CD8-positive, alpha-beta memory T cell (primary cell): Measurements from ENCODE around the gene TMEM200B. TPM values are rescaled to one million over a fixed set of nuclear protein-coding genes. Genes with fewer than 3 reads are reported as not detected.
A peak's percentile ranks its signal among the peaks of the same experiment; 100 is the strongest.
"Not testable (repeated sequence)": the region's sequence is repeated elsewhere in the genome, so short reads cannot be mapped to it uniquely, and the experiment has no call there.

Experiments used
- CTCF ChIA-PET: fragments of 350-600 bp; sonication (Branson Sonifier 250); formaldehyde crosslinking; loops from one replicate; lab custom pipeline; 2021; ENCODE audit warnings: antibody characterized with exemption; lab: Charles Lee
- POLR2A ChIA-PET: fragments of 350-600 bp; sonication (Branson Sonifier 250); formaldehyde crosslinking; loops from one replicate; lab custom pipeline; 2021; ENCODE audit warnings: antibody characterized with exemption; lab: Charles Lee
- DNase-seq, 5 donors: peaks; one replicate each; pipeline versions ENCODE4 v3.0.0 to v3.0.0-alpha.2; 2020 to 2022; ENCODE audit warnings: mixed read lengths in 1 of 5
- H3K27ac ChIP-seq: one replicate; pipeline ENCODE4 v1.7.0; 2013; ENCODE audit warnings: low read depth, mild to moderate bottlenecking, low read length, moderate library complexity
- H3K27me3 ChIP-seq: 2 replicates; pipeline ENCODE4 v1.7.0; 2013; ENCODE audit warnings: low read length, mild to moderate bottlenecking; ENCODE audit not compliant: insufficient read depth, poor library complexity, severe bottlenecking
- H3K36me3 ChIP-seq: 2 replicates; pipeline ENCODE4 v1.7.0; 2013; ENCODE audit warnings: mild to moderate bottlenecking, low read length, moderate library complexity; ENCODE audit not compliant: insufficient read depth
- H3K4me1 ChIP-seq: 2 replicates; pipeline ENCODE4 v1.7.0; 2013; ENCODE audit warnings: mild to moderate bottlenecking, low read length, moderate library complexity; ENCODE audit not compliant: insufficient read depth
- H3K4me3 ChIP-seq: 2 replicates; pipeline ENCODE4 v1.7.0; 2013; ENCODE audit warnings: mild to moderate bottlenecking, low read length
- H3K9me3 ChIP-seq: 2 replicates; pipeline ENCODE4 v1.7.0; 2013; ENCODE audit warnings: mild to moderate bottlenecking, low read length
- H3K27ac Mint-ChIP-seq, 8 donors: one replicate each; pipeline ENCODE4 v1.8.0; 2020 to 2021; ENCODE audit warnings: mixed read lengths in 8 of 8, mild to moderate bottlenecking in 6 of 8, inconsistent platforms in 3 of 8, moderate library complexity in 3 of 8
- H3K27me3 Mint-ChIP-seq, 2 donors: one replicate each; pipeline ENCODE4 v1.8.0; 2020 to 2021; ENCODE audit warnings: mixed read lengths in 2 of 2, mild to moderate bottlenecking in 1 of 2, moderate library complexity in 1 of 2
- H3K36me3 Mint-ChIP-seq, 3 donors: one replicate each; pipeline ENCODE4 v1.8.0; 2020 to 2021; ENCODE audit warnings: mixed read lengths in 3 of 3, inconsistent platforms in 1 of 3, mild to moderate bottlenecking in 1 of 3
- H3K4me1 Mint-ChIP-seq, 3 donors: one replicate each; pipeline ENCODE4 v1.8.0; 2020 to 2021; ENCODE audit warnings: mixed read lengths in 3 of 3, inconsistent platforms in 1 of 3, mild to moderate bottlenecking in 1 of 3
- H3K4me3 Mint-ChIP-seq, 7 donors: one replicate each; pipeline ENCODE4 v1.8.0; 2020 to 2021; ENCODE audit warnings: mixed read lengths in 7 of 7, mild to moderate bottlenecking in 6 of 7, moderate library complexity in 4 of 7, inconsistent platforms in 2 of 7
- H3K9me3 Mint-ChIP-seq, 5 donors: one replicate each; pipeline ENCODE4 v1.8.0; 2020 to 2022; ENCODE audit warnings: mixed read lengths in 5 of 5, mild to moderate bottlenecking in 3 of 5, moderate library complexity in 2 of 5, inconsistent platforms in 1 of 5
- polyA plus RNA-seq: library from polyadenylated mRNA; unstranded; fragments of 300-500 nt; fragmentation: Illumina TruSeq; gene quantifications from one replicate; pipeline ENCODE4 v1.2.3, GENCODE V29; 2021
- total RNA-seq, 2 experiments: library from RNA; stranded (reverse); gene quantifications; one replicate each; pipeline ENCODE4 v1.2.3, GENCODE V29; 2021

TMEM200B gene
- total and polyA plus RNA-seq, 3 experiments from 2014 or later: 0.12 to 0.38 (median 0.31) TPM

DNA sequence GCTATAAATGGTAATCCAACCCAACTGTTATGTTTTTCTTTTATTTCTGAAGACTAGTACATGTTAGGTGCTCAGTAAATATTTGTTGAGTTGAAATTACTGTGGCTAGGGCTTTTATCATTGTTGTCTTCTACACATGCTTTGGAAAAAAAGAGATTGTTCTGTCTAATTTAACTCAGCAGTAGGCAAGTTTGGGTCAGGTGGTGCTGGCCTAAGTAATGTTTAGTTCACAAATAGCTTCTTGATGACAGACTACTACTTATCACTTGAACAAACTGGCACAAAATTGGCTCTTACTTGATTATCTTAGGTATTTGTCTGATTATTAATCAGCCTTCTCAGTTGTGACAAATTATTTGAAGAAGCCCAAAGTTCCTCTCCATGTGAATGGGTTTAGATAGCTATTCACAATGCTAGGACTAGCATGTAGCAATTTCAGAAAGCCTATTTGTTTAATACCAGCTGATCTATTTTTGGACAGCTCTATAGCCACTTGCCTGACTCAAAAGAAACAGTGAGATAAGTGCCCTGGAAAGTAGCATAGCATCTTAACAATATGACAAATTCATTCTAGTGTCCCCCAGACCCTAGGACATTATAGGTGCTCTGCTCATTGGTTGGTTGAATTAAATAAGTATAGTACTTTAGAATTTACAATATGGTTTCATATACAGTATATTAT, 32.6 kb downstream of the TMEM200B start:
- Mint-ChIP-seq H3K36me3 (peaks cover 31 to 78% (median 33%) of the 10 kb centered on the region in 3 donors), H3K4me3 (no peak overlapping the region), H3K4me1 (peaks cover 6 to 14% (median 8%) of the 10 kb centered on the region in 3 donors), H3K27me3 (peaks cover 0 to 5% of the 10 kb centered on the region in 2 donors), H3K9me3 (peaks cover 0 to 5% (median 0%) of the 10 kb centered on the region in 5 donors), H3K27ac (peak overlapping the region in 2 of 8 donors; percentile 17 to 26)
- H3K27ac ChIP-seq: no peak overlapping the region
- H3K4me1 ChIP-seq: no peaks in the 10 kb centered on the region
- H3K9me3 ChIP-seq: no peaks in the 10 kb centered on the region
- H3K36me3 ChIP-seq: peaks cover 5% of the 10 kb centered on the region
- ChIA-PET POLR2A (no interaction called here), CTCF (interaction anchor here (1.3 to 1.5 kb wide), 2 partner anchors 9 to 209 kb away, joined by 3 to 5 read pairs; no protein-coding TSS in a partner anchor)
- H3K27me3 ChIP-seq: no peaks in the 10 kb centered on the region
- DNase-seq: no peak
- H3K4me3 ChIP-seq: no peak overlapping the region

GRCh38 chr1:29084196-29084521, 39.5 kb downstream of the TMEM200B start:
- POLR2A ChIA-PET: no interaction called here
- no peaks in the 10 kb centered on the region for H3K4me1 ChIP-seq
- Mint-ChIP-seq H3K27me3 (no peaks in the 10 kb centered on the region), H3K36me3 (peaks cover 0 to 57% (median 3%) of the 10 kb centered on the region in 3 donors), H3K4me1 (peaks cover 0 to 5% (median 0%) of the 10 kb centered on the region in 3 donors), H3K27ac (peak overlapping the region in 3 of 8 donors; percentile 6 to 88 (median 23)), H3K9me3 (no peaks in the 10 kb centered on the region), H3K4me3 (no peak overlapping the region)
- no peaks in the 10 kb centered on the region for H3K9me3 ChIP-seq
- CTCF ChIA-PET: no interaction called here
- no peak for DNase-seq
- no peaks in the 10 kb centered on the region for H3K27me3 ChIP-seq
- no peak overlapping the region for H3K27ac ChIP-seq
- peaks cover 5% of the 10 kb centered on the region for H3K36me3 ChIP-seq
- no peak overlapping the region for H3K4me3 ChIP-seq

GRCh38 chr1:29083317-29084195, 40.1 kb downstream of the TMEM200B start:
- Mint-ChIP-seq H3K27me3 (no peaks in the 10 kb centered on the region), H3K36me3 (peaks cover 0 to 61% (median 2%) of the 10 kb centered on the region in 3 donors), H3K4me3 (no peak overlapping the region), H3K9me3 (no peaks in the 10 kb centered on the region), H3K4me1 (peaks cover 0 to 5% (median 0%) of the 10 kb centered on the region in 3 donors), H3K27ac (peak overlapping the region in 4 of 8 donors; percentile 9 to 88 (median 28))
- H3K4me1 ChIP-seq: no peaks in the 10 kb centered on the region
- no peak overlapping the region for H3K27ac ChIP-seq
- H3K4me3 ChIP-seq: no peak overlapping the region
- H3K9me3 ChIP-seq: no peaks in the 10 kb centered on the region
- H3K27me3 ChIP-seq: no peaks in the 10 kb centered on the region
- DNase-seq: no peak
- ChIA-PET CTCF (no interaction called here), POLR2A (no interaction called here)
- peaks cover 4% of the 10 kb centered on the region for H3K36me3 ChIP-seq

DNA sequence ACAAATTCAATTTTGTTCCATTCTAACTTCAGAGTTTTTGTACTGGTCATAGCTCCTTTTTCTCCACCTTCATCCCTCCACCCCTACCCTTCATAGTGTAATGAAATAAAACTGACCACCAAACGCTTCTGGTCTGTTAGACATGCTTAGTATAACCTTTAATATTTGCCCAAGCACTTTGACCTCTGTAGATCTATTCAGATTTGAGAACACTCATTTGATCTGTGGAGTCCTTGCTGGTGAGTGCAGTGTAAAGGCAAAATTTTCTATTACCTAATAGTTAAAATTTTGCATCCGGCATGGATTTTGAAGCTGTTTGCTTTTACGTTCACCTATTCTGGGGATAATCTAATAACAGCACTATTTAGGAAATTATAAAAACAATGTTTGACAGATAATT, 41.2 kb downstream of the TMEM200B start:
- ChIA-PET CTCF (interaction anchor here (1.0 to 1.7 kb wide), 2 partner anchors 9 to 200 kb away, joined by 3 to 5 read pairs; no protein-coding TSS in a partner anchor), POLR2A (no interaction called here)
- H3K4me1 Mint-ChIP-seq: peaks cover 0 to 5% (median 0%) of the 10 kb centered on the region in 3 donors
- no peaks in the 10 kb centered on the region for H3K9me3 Mint-ChIP-seq
- H3K27ac ChIP-seq: no peak overlapping the region
- DNase-seq: no peak
- H3K27ac Mint-ChIP-seq: peak overlapping the region in 1 of 8 donors; percentile 15
- H3K27me3 ChIP-seq: no peaks in the 10 kb centered on the region
- no peaks in the 10 kb centered on the region for H3K4me1 ChIP-seq
- no peak overlapping the region for H3K4me3 ChIP-seq
- no peaks in the 10 kb centered on the region for H3K27me3 Mint-ChIP-seq
- no peak overlapping the region for H3K4me3 Mint-ChIP-seq
- peaks cover 0 to 62% (median 1%) of the 10 kb centered on the region in 3 donors for H3K36me3 Mint-ChIP-seq
- H3K36me3 ChIP-seq: no peaks in the 10 kb centered on the region
- H3K9me3 ChIP-seq: no peaks in the 10 kb centered on the region

DNA sequence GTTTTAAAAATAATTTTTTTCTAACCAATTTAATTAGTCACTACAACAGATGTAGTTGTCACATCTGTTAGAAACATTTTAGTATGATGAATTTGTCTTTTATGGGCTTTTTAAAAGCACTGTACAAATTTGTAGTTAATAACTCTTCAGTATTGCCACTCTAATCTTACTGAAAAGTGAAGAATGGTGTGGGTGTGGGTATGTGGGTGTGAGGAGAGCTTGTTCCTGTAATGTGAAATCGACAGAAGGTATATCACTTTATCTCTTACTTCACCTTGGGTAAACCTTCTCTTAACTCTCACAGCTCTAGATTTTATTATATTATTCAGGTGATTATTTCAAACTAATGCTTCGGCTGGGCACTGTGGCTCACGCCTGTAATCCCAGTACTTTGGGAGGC, 42.5 kb downstream of the TMEM200B start:
- Histone ChIP-seq H3K27me3 (no peaks in the 10 kb centered on the region), H3K9me3 (no peaks in the 10 kb centered on the region), H3K4me1 (no peaks in the 10 kb centered on the region), H3K27ac (no peak overlapping the region), H3K4me3 (no peak overlapping the region), H3K36me3 (no peaks in the 10 kb centered on the region)
- peaks cover 0 to 67% (median 1%) of the 10 kb centered on the region in 3 donors for H3K36me3 Mint-ChIP-seq
- no peak overlapping the region for H3K4me3 Mint-ChIP-seq
- no peaks in the 10 kb centered on the region for H3K27me3 Mint-ChIP-seq
- CTCF ChIA-PET: interaction anchor here (1.0 to 1.7 kb wide), 2 partner anchors 10 to 199 kb away, joined by 3 to 5 read pairs; no protein-coding TSS in a partner anchor
- no peaks in the 10 kb centered on the region for H3K9me3 Mint-ChIP-seq
- POLR2A ChIA-PET: no interaction called here
- DNase-seq: no peak
- peaks cover 0 to 5% (median 0%) of the 10 kb centered on the region in 3 donors for H3K4me1 Mint-ChIP-seq
- H3K27ac Mint-ChIP-seq: no peak overlapping the region

- H3K4me1 Mint-ChIP-seq, H3K27me3 Mint-ChIP-seq, H3K27me3 ChIP-seq, DNase-seq, H3K27ac ChIP-seq, POLR2A ChIA-PET, CTCF ChIA-PET, H3K36me3 ChIP-seq, H3K9me3 Mint-ChIP-seq, H3K9me3 ChIP-seq, H3K4me3 Mint-ChIP-seq, H3K4me3 ChIP-seq, H3K4me1 ChIP-seq: not testable (repeated sequence)
- Mint-ChIP-seq H3K27ac (peak overlapping the region in 2 of 8 donors; percentile 29 to 54), H3K36me3 (peaks cover 0 to 68% (median 1%) of the 10 kb centered on the region in 3 donors)
Observed at GRCh38 chr1:29079916-29080629, 43.6 kb downstream of the TMEM200B start.

DNA sequence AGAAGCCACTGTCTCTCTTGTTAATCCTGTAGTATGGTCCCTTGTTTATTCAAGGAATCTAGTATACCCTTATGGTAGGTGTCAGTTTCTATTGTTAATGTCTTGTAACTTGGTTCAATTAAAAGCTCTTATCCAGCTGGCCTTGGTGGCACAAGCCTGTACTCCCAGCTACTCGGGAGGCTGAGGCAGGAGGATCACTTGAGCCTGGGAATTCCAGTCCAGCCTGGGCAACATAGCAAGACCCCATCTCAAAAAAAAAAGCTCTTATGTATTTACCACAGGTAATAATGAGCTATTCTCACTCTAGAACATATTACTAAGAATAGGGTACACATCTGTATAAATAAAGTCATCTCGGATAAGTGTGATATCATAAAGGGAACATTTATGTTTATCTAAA, 46.5 kb downstream of the TMEM200B start:
- H3K36me3 ChIP-seq: peaks cover 5% of the 10 kb centered on the region

More for the DNA sequence above, 46.5 kb downstream of the TMEM200B start:
- Mint-ChIP-seq H3K9me3 (no peaks in the 10 kb centered on the region), H3K4me3 (no peak overlapping the region), H3K36me3 (peaks cover 0 to 67% (median 7%) of the 10 kb centered on the region in 3 donors), H3K27ac (no peak overlapping the region), H3K27me3 (no peaks in the 10 kb centered on the region), H3K4me1 (no peaks in the 10 kb centered on the region)
- H3K4me1 ChIP-seq: no peaks in the 10 kb centered on the region
- ChIA-PET POLR2A (no interaction called here), CTCF (interaction anchor here (1.5 kb wide), 1 partner anchor 137 kb away, joined by 3 read pairs; no protein-coding TSS in a partner anchor)
- H3K27me3 ChIP-seq: no peaks in the 10 kb centered on the region
- no peak for DNase-seq
- no peak overlapping the region for H3K4me3 ChIP-seq
- H3K9me3 ChIP-seq: no peaks in the 10 kb centered on the region
- H3K27ac ChIP-seq: no peak overlapping the region
